KMS-11 (cell line): ENCODE measurements around the gene ZFAND2B.

Experiments used
- H2AFZ ChIP-seq: fragments of 200-600 bp; sonication (generic); 2 replicates; pipeline ENCODE4 v1.6.1; 2016; ENCODE audit warnings: antibody characterized with exemption, mixed run types, low read depth
- H3K27ac ChIP-seq: fragments of 200-600 bp; sonication (generic); 2 replicates; pipeline ENCODE4 v1.6.1; 2016; ENCODE audit warnings: mild to moderate bottlenecking, mixed run types
- H3K27me3 ChIP-seq: fragments of 200-600 bp; sonication (generic); 2 replicates; pipeline ENCODE4 v1.6.1; 2017; ENCODE audit warnings: mild to moderate bottlenecking, low read depth, mixed run types, moderate library complexity; ENCODE audit not compliant: insufficient read depth
- H3K36me3 ChIP-seq: fragments of 200-600 bp; sonication (generic); 2 replicates; pipeline ENCODE4 v1.6.1; 2017; ENCODE audit warnings: mild to moderate bottlenecking, mixed run types; ENCODE audit not compliant: insufficient read depth
- H3K4me1 ChIP-seq: fragments of 200-600 bp; sonication (generic); 2 replicates; pipeline ENCODE4 v1.6.1; 2016; ENCODE audit warnings: mild to moderate bottlenecking, low read depth, mixed run types; ENCODE audit not compliant: poor library complexity, severe bottlenecking
- H3K4me2 ChIP-seq: fragments of 200-600 bp; sonication (generic); 2 replicates; pipeline ENCODE4 v1.7.0; 2016; ENCODE audit warnings: mild to moderate bottlenecking, mixed run types
- H3K4me3 ChIP-seq: fragments of 200-600 bp; sonication (generic); IDR thresholded peaks from 2 replicates; pipeline ENCODE4 v1.6.1; 2017; ENCODE audit warnings: low read depth, low read length, mixed read lengths; ENCODE audit not compliant: insufficient read depth
- H3K79me2 ChIP-seq: fragments of 200-600 bp; sonication (generic); 2 replicates; pipeline ENCODE4 v1.6.1; 2016; ENCODE audit warnings: low read depth, mixed run types; ENCODE audit not compliant: insufficient read depth
- H3K9ac ChIP-seq: fragments of 200-600 bp; sonication (generic); 2 replicates; pipeline ENCODE4 v1.6.1; 2016; ENCODE audit warnings: mild to moderate bottlenecking, mixed run types
- H4K20me1 ChIP-seq: fragments of 200-600 bp; sonication (generic); 2 replicates; pipeline ENCODE4 v1.6.1; 2016; ENCODE audit warnings: mild to moderate bottlenecking, mixed run types; ENCODE audit not compliant: insufficient read depth
- CTCF ChIP-seq: fragments of 200-600 bp; sonication (generic); conservative IDR thresholded peaks from 2 replicates; pipeline ENCODE4 v1.6.1; 2017; ENCODE audit warnings: low read depth, mild to moderate bottlenecking, antibody characterized with exemption, low read length, moderate library complexity, mixed read lengths

ZFAND2B gene

GRCh38 chr2:219220652-219221402 lies 14.2 kb downstream of the ZFAND2B start:
- no peak overlapping the region for H3K4me2 ChIP-seq
- H3K27ac ChIP-seq = no peak overlapping the region
- no peak for TF ChIP-seq CTCF
- no peak overlapping the region for H3K4me3 ChIP-seq
- H4K20me1 ChIP-seq = no peaks in the 10 kb centered on the region
- no peaks in the 10 kb centered on the region for H3K79me2 ChIP-seq
- H3K27me3 ChIP-seq = no peaks in the 10 kb centered on the region
- no peaks in the 10 kb centered on the region; the same call in 1 of the 2 replicates for H3K36me3 ChIP-seq
- H3K4me1 ChIP-seq = peaks cover 14% of the 10 kb centered on the region
- H2AFZ ChIP-seq = no peak overlapping the region
- no peak overlapping the region for H3K9ac ChIP-seq

GRCh38 chr2:219221957-219222518 lies 15.5 kb downstream of the ZFAND2B start:
- Histone ChIP-seq H3K4me1 (peaks cover 7% of the 10 kb centered on the region), H3K36me3 (no peaks in the 10 kb centered on the region; the same call in 1 of the 2 replicates), H3K79me2 (no peaks in the 10 kb centered on the region), H3K4me2 (no peak overlapping the region), H4K20me1 (no peaks in the 10 kb centered on the region), H2AFZ (no peak overlapping the region), H3K27me3 (no peaks in the 10 kb centered on the region), H3K9ac (no peak overlapping the region), H3K27ac (no peak overlapping the region; the same call in 1 of the 2 replicates), H3K4me3 (no peak overlapping the region)
- TF ChIP-seq CTCF = no peak

GRCh38 chr2:219223831-219224610 lies 17.4 kb downstream of the ZFAND2B start:
- Histone ChIP-seq H2AFZ (no peak overlapping the region), H3K4me2 (no peak overlapping the region), H3K36me3 (no peaks in the 10 kb centered on the region; the same call in 1 of the 2 replicates), H3K4me3 (no peak overlapping the region), H3K27ac (no peak overlapping the region), H3K9ac (no peak overlapping the region), H3K4me1 (peaks cover 8% of the 10 kb centered on the region), H3K79me2 (peaks cover 16% of the 10 kb centered on the region; the same call in 1 of the 2 replicates), H3K27me3 (no peaks in the 10 kb centered on the region), H4K20me1 (no peaks in the 10 kb centered on the region)
- no peak for TF ChIP-seq CTCF

- Histone ChIP-seq H3K27ac (no peak overlapping the region), H4K20me1 (no peaks in the 10 kb centered on the region), H3K79me2 (peaks cover 21% of the 10 kb centered on the region; the same call in 1 of the 2 replicates), H3K36me3 (no peaks in the 10 kb centered on the region; the same call in 1 of the 2 replicates), H3K4me2 (no peak overlapping the region), H3K27me3 (no peaks in the 10 kb centered on the region), H2AFZ (no peak overlapping the region), H3K9ac (no peak overlapping the region), H3K4me3 (no peak overlapping the region), H3K4me1 (peaks cover 8% of the 10 kb centered on the region)
- no peak for TF ChIP-seq CTCF
These were observed 18.8 kb downstream of the ZFAND2B start for GRCh38 chr2:219225350-219225749.
